Fibroblast of peridontal ligament (primary cell): ENCODE results near the gene MCF2L2.
"Not testable (repeated sequence)": the region's sequence is repeated elsewhere in the genome, so short reads cannot be mapped to it uniquely, and the experiment has no call there.

Experiments
- DNase-seq: peaks from one replicate; pipeline ENCODE4 v3.0.0-alpha.2; 2010; ENCODE audit errors: extremely low read depth

The MCF2L2 gene

DNA sequence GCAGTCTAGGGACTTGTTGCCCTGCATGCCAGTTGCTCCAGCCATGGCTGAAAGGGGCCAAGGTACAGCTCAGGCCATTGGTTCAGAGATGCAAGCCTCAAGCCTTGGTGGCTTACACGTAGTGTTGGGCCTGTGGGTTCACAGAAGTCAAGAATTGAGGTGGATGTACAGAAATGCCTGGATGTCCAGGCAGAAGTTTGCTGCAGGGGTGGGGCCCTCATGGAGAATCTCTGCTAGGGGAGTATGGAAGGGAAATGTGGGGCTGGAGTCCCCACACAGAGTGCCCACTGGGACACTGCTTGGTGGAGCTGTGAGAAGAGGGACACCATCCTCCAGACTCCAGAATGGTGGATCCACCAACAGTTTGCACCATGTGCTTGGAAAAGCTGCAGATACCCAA is 186.0 kb downstream of the MCF2L2 start:
- DNase-seq: no peak

DNA sequence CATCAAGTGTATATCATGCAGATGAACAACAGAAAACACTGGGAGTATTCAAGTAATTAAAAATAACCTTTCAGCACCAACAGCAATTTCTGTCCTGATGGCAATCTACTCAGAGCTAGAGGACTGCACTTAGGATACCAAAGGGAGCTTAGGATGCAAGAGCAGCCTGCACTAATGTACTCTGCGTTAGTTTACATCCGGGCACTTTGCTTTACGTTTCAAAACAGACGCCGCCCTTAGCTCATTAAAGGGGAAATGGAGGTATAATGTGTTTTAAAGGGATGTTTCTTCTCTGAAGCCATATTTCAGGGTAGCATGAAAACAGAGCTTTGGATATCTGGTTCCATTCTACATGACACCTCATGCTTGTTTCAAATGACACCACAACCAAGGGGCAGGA is 189.4 kb downstream of the MCF2L2 start:
- DNase-seq: no peak

GRCh38 chr3:183233966-183234365 is 194.5 kb downstream of the MCF2L2 start:
- no peak for DNase-seq

GRCh38 chr3:183230826-183231225 is 197.6 kb downstream of the MCF2L2 start:
- no peak for DNase-seq

DNA sequence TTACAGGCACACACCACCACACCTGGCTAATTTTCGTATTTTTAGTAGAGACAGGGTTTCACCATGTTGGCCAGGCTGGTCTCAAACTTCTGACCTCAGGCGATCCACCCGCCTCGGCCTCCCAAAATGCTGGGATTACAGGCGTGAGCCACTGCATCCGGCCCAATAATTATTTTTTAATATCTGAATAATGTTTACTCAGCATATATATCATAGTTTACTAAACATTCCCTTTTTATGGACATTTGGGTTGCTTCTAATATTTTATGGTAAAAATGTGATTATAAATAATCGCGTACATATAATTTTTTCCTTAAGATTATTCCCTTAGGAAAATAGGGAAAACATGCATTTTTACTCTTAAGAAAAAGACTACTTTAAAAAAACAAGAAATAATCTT is 198.2 kb downstream of the MCF2L2 start:
- not testable (repeated sequence) for DNase-seq

DNA sequence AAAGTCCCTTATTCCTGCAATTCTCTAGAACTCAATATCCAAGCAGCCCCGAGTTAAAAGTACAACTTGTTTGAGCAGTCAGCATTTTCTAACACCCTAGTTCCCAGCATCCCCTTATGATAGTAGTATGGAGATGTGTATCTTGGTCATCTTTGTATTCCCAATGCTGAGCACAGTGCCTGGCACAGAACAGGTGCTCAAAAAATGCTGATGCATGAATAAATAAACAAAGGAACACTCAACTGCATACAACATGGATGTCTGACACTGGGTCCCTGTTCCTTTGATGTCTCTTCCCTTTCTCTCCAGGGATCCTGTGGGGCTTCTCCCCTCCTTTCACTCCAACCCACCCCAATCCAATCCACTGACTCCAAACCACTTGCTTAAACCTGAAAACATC is 199.2 kb downstream of the MCF2L2 start:
- no peak for DNase-seq

GRCh38 chr3:183227586-183227985 is 200.8 kb downstream of the MCF2L2 start:
- DNase-seq: no peak

GRCh38 chr3:183226333-183226890 is 202.0 kb downstream of the MCF2L2 start:
- DNase-seq: no peak

DNA sequence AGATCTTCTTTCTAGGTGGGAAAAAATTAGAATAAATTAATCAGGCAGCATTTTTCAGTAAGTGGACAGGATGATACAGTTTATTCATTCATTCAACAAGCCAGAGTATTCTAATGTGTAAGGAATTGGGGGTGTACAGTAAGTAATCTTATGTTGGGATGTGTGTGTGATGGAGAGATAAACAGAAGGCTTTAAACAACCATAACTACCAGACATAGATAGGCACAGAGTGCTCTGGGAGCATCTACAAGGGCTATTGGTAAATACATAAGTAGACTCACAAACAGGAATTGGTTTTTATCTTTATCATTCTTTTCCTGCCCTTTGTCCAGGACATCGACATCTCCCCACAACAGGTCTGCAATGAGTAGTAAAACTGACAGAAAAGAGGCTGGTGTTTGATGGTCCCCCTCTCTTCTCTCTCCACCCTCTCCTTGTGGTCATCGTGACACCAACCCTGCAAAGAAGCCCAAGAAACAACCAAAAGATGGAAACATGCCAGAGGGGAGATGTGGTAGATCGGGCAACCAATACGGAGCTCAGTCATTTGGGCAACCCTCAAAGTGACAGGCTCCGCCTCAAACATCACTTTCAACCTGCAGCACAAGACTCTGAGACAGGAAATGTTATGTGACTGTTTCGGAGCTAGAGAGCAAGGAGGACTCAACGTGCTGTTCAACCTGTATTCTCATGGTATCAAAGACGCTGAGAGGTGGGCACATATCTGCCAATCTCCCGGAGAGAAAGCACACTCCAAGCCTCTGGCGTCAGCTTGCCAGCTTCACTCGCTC is 204.0 kb downstream of the MCF2L2 start:
- no peak for DNase-seq

GRCh38 chr3:183222631-183223235 is 205.7 kb downstream of the MCF2L2 start:
- DNase-seq: no peak

GRCh38 chr3:183220828-183221227 is 207.6 kb downstream of the MCF2L2 start:
- no peak for DNase-seq

DNA sequence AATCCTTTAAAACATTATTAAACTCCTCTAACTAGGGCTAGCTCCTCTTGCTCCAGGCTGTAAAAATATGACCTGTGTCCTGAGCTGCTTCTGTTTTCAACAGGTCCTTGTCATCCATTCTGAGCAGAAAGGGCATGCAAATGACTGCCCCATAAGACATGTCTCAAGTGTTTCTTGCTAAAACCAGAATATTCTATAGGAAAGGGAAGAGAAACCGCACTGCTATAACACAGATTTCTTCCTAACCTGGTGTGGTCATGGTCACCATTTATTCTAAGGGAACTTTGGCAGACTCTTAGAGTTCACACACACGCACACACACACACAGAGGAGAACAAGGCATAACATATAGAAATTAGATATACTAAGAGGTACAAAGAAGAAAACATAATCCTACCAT is 209.6 kb downstream of the MCF2L2 start:
- DNase-seq: no peak

DNA sequence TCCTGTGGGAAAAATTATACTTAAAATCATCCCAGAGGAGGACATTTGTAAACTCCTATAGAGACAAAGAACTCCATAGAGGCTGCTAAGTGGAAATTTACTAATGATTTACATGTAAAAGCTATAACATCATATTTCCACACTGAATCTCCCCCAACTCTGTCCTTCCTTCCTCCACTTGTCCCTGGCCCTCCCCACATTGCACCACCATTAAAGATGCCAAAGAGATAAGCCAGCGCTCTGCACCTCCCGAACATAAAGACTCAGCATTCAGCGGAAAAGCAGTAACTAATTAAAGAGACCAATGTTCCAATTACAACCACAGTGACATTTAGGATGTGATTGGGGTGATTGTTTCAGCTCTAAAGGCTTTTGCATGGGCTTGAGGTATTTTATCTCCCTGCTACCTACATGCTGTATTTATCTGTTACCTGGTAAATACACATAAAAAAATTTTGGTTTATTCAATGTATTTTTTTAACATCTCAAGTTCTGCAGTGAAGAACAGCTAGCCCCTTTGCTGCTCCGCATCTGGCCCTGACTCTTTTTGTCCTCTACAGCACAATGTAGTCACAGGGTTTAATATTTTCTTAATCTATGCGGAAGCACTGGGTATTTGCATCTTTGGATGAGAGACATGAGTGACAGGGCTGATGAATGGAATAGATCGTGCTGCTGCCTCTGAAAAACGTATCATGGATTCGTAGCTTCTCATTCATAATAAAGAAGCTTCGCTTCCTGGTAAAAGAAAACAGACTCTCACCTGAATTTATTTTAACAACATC is 210.7 kb downstream of the MCF2L2 start:
- no peak for DNase-seq

GRCh38 chr3:183215591-183216202 is 212.7 kb downstream of the MCF2L2 start:
- no peak for DNase-seq

- DNase-seq: no peak
Observed at GRCh38 chr3:183214277-183214612, 214.2 kb downstream of the MCF2L2 start.

GRCh38 chr3:183213415-183214276 is 214.8 kb downstream of the MCF2L2 start:
- no peak for DNase-seq

- no peak for DNase-seq
Observed at GRCh38 chr3:183212565-183212964, 215.9 kb downstream of the MCF2L2 start.

DNA sequence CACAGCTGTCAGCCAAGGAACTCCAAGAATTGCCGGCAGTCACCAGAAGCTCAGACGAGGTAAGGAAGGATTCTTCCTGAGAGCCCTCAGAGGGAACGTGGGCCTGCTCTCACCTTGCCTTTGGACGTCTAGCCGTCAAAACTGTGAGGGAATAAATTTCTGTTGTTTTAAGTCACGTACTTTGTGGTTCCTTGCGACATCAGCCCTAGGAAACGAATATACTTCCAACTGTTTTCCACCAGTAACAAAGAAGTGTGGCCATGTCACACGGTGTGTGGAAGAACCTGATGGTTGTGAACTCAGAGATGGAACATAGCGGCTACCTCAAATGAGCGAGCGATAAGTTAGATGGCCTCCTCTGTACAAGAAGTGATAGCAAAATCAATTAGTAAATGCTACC is 216.3 kb downstream of the MCF2L2 start:
- no peak for DNase-seq

DNA sequence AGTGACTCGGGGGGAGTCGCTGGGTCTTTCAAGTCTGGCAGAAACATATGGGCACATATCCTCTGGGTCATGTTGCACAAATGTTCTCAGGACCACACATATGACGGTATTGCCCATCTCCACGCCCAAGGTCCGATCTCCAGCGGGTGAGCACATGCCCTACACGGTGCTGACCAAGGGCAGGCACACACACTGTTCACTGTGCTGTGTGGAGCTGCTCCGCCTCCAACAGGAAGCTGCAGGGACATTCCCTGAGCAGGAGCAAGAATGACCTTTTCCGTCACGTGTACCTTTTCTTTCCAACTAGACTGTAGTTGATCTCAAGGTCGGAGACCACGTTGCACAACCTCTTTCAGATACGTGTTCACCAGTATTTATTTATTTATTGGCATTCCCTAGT is 217.1 kb downstream of the MCF2L2 start:
- no peak for DNase-seq

DNA sequence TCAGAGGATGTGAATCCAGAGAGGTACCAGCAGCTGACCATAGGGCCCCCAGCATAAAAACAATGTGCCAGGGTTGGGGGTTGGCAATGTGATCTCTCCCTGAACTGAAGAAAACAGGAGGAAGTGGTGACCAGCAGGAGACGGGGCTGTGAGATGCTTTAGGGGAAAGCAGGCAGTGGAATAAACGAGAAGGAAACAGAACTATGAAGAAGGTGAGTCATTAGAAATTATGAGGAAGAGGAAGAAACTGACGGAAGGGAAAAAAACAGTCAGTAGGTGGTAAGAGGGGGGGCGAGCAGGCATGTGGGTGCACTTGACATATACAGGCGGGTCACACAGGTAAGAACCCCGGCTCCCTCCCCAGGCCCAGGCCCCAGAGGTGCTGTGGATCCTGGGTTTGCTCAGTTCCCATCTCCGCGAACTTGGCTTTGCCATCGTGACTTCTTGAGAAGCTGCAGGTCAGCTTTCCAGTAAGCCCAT is 217.5 kb downstream of the MCF2L2 start:
- no peak for DNase-seq

- no peak for DNase-seq
Observed at GRCh38 chr3:183210341-183210740, 218.1 kb downstream of the MCF2L2 start.
